HG02588 (cell line): ENCODE data around the gene STAT6.
"Not testable (repeated sequence)": the region's sequence is repeated elsewhere in the genome, so short reads cannot be mapped to it uniquely, and the experiment has no call there.

Source experiments
- ATAC-seq: cut with Tn5 transposase; IDR thresholded peaks from one replicate; pipeline ENCODE4 v1.9.1; 2021; ENCODE audit warnings: mild to moderate bottlenecking, moderate library complexity; ENCODE audit not compliant: unreplicated experiment

STAT6 gene

DNA sequence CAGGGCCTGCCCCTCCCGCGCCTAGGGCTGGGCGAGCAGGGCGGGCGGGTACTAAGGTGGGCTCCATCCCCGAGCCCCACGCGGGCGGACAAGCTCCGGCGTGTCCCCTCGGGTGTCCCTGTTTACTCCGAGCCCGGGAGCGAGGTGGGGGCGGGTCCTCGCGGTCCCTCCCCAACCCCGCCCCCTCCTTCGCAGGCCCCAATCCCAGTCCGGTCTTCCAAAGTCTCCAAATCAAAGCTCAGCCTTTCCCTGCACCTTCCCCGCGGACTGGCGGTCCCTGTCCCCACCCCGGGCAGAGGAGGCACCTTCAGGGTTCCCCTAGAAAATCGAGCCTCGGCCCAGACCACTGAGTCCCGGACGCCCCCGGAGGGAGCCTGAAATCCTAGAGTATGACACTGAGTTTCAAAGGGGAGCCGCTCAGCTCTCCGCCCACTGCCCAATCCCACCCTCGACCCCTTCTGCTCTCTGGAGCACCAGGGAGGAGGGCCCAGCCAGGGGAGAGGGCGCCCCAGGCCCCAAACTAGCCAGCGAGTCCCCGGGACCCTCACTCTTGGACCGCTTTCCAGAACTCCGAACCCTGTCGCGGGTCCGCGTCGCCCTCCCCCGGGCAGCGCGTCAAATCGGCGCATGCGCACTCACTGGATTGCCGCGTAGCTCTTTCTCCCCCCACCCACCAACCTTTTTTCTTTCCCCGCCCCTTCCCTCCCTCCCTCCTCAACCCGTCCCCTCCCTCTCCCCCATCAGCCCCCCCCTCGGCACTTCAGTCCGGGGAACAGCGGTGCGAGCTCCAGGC, 16.8 kb upstream of the STAT6 start, which contains the start of gene LRP1:
LRP1 (plus strand) TSS at position 758 of the 793 bp plus-strand sequence. CDS start 482 bp downstream, outside the sequence.
- no peak for ATAC-seq

DNA sequence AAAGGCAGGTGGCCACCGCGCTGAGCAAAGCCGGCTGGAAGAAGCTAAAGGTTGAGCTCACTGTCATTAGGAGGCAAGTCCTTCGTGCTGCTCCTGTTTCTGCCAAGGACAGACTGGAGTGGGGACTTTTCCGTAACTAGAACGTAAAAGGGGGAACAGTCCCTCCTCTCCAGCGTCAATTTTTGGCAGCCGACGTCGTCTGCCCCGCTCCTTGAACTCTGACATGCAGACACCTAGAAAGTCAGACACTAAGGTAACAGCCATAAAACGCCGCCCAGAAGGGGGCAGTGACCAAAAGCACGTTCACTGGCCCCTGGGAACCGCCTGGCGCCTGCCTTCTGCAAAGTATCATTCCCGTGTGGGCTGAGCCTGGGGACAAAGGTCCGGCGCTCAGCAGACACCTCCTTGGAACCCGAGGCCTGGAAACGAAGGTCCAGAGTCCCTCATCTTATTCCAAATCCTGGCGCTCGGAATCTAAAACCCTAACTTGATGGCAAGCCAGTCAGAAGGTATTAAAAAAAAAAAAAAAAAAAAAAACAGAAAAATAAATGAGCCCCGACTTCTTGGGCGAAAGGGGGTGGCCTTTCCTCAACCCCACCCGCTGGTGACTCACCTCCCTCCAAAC, 16.1 kb upstream of the STAT6 start:
- no peak for ATAC-seq

DNA sequence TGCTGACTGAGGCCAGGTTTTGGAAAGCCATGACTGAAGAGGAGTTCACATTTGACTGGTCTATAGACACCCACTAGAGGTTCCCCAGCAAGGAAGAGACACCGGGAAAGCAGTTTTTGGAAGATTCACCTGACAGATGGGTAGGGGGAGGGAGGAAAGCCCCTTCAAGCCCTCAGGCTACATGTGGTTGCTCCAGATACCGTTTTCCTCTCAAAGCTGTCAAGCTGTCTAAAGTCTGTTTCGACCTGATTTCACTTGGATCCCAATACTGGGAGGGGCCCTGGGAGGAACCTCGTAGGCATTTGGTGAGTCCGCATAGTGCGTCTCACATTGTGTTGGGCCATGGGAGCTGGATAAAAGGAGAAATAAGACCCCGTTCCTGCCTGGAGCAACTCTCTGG, 15.4 kb upstream of the STAT6 start:
- no peak for ATAC-seq

- no peak for ATAC-seq
Measured at GRCh38 chr12:57126061-57126460, 14.9 kb upstream of the STAT6 start.

DNA sequence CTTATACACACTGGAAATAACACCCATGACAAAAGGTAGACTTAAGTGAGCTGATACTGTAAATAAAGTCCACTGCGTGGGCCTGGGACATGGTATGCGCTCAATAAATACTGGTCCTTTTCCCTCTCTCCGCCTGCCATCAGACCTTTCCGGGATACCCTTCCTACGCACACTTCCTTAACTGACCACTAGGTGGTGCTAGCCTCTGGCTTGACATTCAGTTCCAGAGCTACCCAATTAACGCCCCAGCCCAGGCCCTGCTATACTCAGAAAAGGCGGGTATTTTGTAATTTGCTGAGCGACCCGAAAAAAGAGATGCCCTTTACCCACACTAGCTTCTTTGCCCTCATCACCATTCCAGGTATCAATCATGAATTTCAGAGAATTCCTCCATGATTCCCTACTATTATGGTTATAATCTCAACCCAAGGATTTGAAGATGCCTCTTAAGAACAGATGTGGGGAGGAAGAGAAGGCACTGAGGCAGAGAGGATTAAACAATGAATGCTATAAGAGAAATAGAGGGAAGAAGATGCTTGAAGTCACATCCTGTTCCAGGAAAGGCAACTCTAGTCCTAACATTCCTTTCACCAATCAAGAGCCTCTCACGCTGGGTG, 13.2 kb upstream of the STAT6 start:
- no peak for ATAC-seq

DNA sequence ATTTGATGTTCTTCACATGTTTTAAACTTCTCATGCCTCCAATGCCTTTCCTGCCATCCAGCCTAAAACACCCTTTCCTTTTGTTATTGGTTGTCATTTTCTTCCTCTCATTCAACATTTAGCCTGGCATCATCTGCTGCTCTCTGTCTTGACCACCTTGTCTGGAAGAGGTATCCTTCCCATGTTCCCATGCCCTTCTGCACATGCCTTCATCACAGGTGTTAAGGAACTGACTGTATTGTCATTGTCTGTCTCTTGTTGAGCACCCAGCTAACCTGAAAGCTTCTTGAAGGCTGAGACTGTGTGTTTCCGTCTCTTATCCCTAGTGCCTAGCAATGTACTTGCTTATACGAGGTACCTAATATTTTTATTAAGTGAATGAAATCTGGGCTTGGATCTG, 12.7 kb upstream of the STAT6 start:
- no peak for ATAC-seq

GRCh38 chr12:57120718-57121117, 9.6 kb upstream of the STAT6 start:
- not testable (repeated sequence) for ATAC-seq

DNA sequence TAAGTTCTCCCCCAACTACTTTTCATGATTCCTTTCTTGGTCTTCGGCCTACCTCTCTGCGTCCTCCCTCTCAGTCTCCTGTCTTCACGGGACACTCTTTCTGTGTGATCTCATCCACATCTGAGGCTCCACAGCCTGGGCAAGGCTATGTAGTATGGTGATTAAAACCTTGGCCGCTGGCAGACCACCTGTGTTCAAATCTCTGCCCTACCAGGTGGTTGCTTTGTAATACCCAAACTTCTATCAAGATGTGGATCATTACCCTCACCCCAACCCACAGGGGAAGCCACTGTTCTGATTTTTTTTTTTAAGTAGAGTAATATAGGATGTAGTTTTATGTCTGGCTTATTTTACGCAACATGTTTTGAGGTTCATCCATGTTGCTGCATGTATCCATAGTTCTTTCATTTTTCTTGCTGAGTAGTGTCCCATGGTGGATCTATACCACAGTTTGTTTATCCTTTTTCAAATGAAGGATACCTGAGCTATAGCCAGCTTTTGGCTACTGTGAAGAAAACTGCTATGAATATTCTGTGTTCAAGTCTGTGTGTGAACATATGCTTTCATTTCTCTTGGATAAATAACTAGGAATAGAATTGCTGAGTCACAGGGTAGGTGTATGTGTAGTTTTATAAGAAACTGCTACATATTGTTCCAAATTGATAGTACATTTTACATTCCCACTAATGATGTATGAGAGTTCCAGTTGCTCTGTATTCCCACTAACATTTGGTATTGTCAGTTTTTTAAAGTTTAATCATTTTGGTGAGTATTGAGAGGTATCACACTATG, 8.3 kb upstream of the STAT6 start:
- ATAC-seq, result no peak

DNA sequence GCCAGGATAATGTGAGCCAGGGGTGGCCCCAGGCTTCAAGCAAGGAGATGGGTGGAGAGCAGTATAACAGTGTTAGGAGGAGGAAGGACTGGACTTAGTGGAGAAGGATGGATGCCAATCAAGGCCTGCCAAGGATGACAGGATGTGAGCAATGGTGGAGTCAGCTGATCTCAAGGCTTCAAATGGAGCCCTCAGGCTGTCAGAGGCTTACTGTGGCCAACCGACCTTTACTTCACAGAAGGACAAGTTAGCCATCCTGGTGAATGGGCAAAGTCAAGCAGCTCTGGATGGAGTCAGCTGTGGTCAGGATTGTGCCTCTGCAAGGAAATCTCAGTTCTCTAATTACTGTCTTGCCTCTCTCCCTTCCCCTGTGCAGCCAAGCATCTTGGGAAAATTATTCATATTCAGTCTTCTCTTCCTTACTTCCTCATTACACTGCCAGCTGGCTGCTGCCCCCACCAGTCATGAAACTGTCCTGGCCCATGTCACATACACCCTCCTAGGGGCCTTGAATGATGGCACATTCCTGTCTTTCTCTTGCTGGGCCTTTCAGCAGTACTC, 7.6 kb upstream of the STAT6 start:
- ATAC-seq, result no peak

DNA sequence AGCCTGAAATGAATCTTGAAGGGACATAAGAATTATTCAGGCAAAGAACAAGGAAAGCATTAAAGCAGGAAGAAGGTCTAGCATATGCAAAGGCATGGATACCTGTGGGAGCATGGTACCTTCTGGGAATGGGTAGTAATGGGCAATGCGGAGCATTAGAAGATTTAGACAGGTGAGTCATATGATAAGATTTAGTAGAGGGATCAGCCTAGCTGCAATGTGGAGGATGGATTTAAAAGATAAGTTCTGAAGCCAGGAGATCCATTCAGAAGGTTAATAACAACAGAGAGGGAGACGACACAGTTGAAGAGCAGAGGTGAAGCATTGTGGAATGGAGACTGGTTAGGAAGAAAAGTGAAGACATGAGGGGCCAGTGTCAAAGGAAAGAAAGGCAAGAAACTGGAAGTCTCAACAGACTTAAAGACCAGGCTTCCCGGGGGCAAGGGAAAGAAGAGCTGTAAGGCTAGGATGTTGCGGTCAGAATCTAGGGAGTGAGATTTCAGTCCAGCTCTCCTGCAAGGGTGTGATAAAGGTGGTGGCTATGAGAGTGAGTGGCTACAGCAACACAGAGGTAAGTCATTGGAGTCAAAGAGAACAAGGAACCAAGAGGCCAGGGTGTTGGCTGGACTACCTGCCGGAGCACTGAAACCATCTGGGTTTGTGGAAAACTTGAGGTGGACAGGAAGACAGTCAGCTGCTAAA, 5.6 kb upstream of the STAT6 start:
- no peak for ATAC-seq

DNA sequence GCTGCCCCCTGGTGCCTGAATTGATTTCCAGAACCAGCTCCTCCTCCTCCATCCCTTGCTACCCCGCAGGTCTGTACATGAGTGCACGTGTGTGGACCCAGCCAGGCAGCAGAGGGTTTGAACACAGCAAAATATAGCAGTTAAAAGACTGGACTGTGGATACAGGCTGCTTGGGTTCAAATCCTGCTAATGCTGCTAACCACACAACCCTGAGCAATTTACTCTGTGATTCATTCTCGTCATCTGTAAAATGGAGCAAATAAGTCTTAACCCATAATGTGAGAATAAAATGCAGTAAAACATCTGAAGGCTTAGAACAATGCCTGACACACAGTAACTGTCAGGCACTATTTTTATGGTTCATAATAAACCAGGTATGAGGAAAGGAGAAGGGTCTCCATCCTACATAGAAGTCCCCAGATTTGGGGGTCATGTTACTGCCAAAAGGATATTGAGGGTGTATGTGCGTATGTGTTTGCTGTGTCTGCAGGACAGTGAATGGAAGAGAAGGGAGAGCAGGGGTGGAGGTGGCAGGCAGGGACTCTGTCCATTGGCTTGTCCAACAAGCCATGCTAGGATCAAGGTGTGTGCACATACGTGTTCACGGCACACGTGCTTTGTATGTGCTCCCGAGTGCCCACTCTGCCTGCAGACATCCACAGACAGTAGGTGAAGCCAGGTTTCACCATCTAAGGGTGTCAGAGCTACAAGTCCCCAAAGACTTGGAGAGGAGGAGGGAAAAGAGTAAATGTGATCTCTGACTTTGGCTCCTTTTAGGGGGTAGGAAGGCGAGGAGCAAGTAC, 1.5 kb upstream of the STAT6 start:
- no peak for ATAC-seq

- ATAC-seq, result peak; percentile 40
Measured at GRCh38 chr12:57110104-57111030, 795 bp downstream of the STAT6 start.

GRCh38 chr12:57109207-57110103, 1.7 kb downstream of the STAT6 start:
- no peak for ATAC-seq

- no peak for ATAC-seq
Measured at GRCh38 chr12:57107456-57108155, 3.6 kb downstream of the STAT6 start.

GRCh38 chr12:57106021-57106708, 5.0 kb downstream of the STAT6 start:
- ATAC-seq, result no peak
